Smooth muscle cell (in vitro differentiated cells): ENCODE results near the gene CCDC83. TPM values are rescaled to one million over a fixed set of nuclear protein-coding genes. Genes with fewer than 3 reads are reported as not detected.
A peak's percentile ranks its signal among the peaks of the same experiment; 100 is the strongest.

ENCODE experiments used
- DNase-seq: peaks from one replicate; lab custom pipeline; 2025; ENCODE audit not compliant: unreplicated experiment; lab: John Stamatoyannopoulos, UW
- H2AFZ ChIP-seq: fragments of 200-600 bp; sonication (generic); 2 replicates; pipeline ENCODE4 v1.6.0; 2016; ENCODE audit warnings: antibody characterized with exemption, low read depth, mild to moderate bottlenecking
- H3F3A ChIP-seq: fragments of 200-600 bp; sonication (generic); 2 replicates; pipeline ENCODE4 v1.6.0; 2017; ENCODE audit warnings: antibody characterized with exemption, low read depth
- H3K27ac ChIP-seq: fragments of 200-600 bp; sonication (generic); 2 replicates; pipeline ENCODE4 v1.5.1; 2016; ENCODE audit warnings: low read depth, mild to moderate bottlenecking
- H3K27me3 ChIP-seq: fragments of 200-600 bp; sonication (generic); 2 replicates; pipeline ENCODE4 v1.6.1; 2016; ENCODE audit warnings: low read depth, mild to moderate bottlenecking
- H3K36me3 ChIP-seq: fragments of 200-600 bp; sonication (generic); 2 replicates; pipeline ENCODE4 v1.5.1; 2016; ENCODE audit warnings: low read depth
- H3K4me1 ChIP-seq: fragments of 200-600 bp; sonication (generic); 2 replicates; pipeline ENCODE4 v1.5.1; 2016; ENCODE audit warnings: low read depth
- H3K4me2 ChIP-seq: fragments of 200-600 bp; sonication (generic); 2 replicates; pipeline ENCODE4 v1.6.0; 2016; ENCODE audit warnings: mild to moderate bottlenecking
- H3K4me3 ChIP-seq: fragments of 200-600 bp; sonication (generic); 2 replicates; pipeline ENCODE4 v1.5.1; 2016; ENCODE audit warnings: mild to moderate bottlenecking
- H3K79me2 ChIP-seq: fragments of 200-600 bp; sonication (generic); 2 replicates; pipeline ENCODE4 v1.6.0; 2016; ENCODE audit warnings: low read depth, mild to moderate bottlenecking
- H3K9ac ChIP-seq: fragments of 200-600 bp; sonication (generic); 2 replicates; pipeline ENCODE4 v1.6.0; 2016; ENCODE audit warnings: low read depth
- H3K9me3 ChIP-seq: fragments of 200-600 bp; sonication (generic); replicated peaks from 2 replicates; pipeline ENCODE4 v1.5.1; 2016; ENCODE audit warnings: low read depth
- H4K20me1 ChIP-seq: fragments of 200-600 bp; sonication (generic); 2 replicates; pipeline ENCODE4 v1.6.0; 2016; ENCODE audit warnings: low read depth
- WGBS: methylation state at CpG from one replicate; pipeline ENCODE4 v1.1.7; 2016; ENCODE audit warnings: low lambda C conversion rate; 5-methylcytosine and 5-hydroxymethylcytosine counted together
- polyA plus RNA-seq: library from polyadenylated mRNA; unstranded; fragments of >200 nt; fragmentation: Nextera tagmentation; extraction: Ambion mirVana; gene quantifications from 2 replicates; pipeline ENCODE4 v1.2.1, GENCODE V29; 2016
- total RNA-seq: library from RNA; depleted of rRNA; stranded (reverse); fragments of >200 nt; gene quantifications from 2 replicates; pipeline ENCODE4 v1.2.3, GENCODE V29; 2014
- TF ChIP-seq, protein P1 (sequence below): fragments of 200-600 bp; sonication (generic); IDR thresholded peaks from 2 replicates; pipeline ENCODE4 v1.5.1; 2017; ENCODE audit warnings: borderline replicate concordance, mild to moderate bottlenecking, antibody characterized with exemption; ENCODE audit not compliant: insufficient read depth, poor library complexity, severe bottlenecking

The CCDC83 gene
- total and polyA plus RNA-seq, 2 experiments from 2014 or later: not detected

DNA sequence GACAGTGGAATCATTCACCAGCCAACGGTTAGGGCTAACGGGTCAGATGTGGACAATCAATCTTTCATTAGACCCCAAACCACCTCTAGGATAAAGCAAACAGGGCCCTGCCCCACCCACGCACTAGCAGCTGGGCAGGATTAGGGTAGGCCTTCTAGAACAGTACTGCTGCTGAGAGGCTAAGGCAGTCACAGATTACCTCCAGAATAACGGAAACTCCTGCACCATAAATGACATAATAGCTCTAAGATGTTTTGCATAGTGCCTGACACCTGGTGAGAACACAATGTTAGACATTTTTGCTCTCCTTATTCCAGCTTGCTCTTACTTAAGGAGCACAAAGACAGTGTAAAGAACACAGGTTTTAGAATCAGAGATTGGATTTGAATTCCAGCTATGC lies 46.0 kb upstream of the CCDC83 start:
- no peaks in the 10 kb centered on the region for H3F3A ChIP-seq
- DNase-seq: no peak
- no peak overlapping the region for H3K27ac ChIP-seq
- H3K9me3 ChIP-seq: no peaks in the 10 kb centered on the region
- H3K4me1 ChIP-seq: peaks cover 8% of the 10 kb centered on the region
- TF ChIP-seq, protein P1, sequence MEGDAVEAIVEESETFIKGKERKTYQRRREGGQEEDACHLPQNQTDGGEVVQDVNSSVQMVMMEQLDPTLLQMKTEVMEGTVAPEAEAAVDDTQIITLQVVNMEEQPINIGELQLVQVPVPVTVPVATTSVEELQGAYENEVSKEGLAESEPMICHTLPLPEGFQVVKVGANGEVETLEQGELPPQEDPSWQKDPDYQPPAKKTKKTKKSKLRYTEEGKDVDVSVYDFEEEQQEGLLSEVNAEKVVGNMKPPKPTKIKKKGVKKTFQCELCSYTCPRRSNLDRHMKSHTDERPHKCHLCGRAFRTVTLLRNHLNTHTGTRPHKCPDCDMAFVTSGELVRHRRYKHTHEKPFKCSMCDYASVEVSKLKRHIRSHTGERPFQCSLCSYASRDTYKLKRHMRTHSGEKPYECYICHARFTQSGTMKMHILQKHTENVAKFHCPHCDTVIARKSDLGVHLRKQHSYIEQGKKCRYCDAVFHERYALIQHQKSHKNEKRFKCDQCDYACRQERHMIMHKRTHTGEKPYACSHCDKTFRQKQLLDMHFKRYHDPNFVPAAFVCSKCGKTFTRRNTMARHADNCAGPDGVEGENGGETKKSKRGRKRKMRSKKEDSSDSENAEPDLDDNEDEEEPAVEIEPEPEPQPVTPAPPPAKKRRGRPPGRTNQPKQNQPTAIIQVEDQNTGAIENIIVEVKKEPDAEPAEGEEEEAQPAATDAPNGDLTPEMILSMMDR: no peak
- H3K79me2 ChIP-seq: no peaks in the 10 kb centered on the region
- H3K4me2 ChIP-seq: peak overlapping the region; percentile 96
- H2AFZ ChIP-seq: no peak overlapping the region
- no peaks in the 10 kb centered on the region for H4K20me1 ChIP-seq
- 74% methylated on average over 4 of the region's 4 CpGs for WGBS
- H3K36me3 ChIP-seq: no peaks in the 10 kb centered on the region
- H3K9ac ChIP-seq: no peak overlapping the region
- H3K27me3 ChIP-seq: peaks cover 7% of the 10 kb centered on the region
- no peak overlapping the region for H3K4me3 ChIP-seq

DNA sequence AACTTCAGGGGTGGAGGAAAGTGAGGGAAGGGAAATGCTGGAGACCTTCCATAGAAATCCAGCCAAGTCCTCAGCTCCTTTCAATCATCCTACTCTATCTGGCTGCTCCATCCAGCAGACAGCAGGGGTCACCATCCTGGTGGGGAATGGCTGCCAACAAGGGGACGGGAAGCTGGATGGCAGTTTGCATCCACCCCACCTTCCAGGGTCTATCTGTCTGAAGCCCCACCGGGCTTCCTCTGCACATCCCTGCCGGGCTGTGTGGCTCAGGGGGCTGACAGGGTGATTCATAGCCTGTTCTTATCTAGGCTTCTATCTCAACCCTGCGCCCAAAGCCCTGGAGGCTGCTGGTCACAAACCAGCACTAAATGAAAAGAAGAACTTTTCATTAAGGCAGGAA lies 45.3 kb upstream of the CCDC83 start:
- Histone ChIP-seq H3F3A (no peaks in the 10 kb centered on the region), H4K20me1 (no peaks in the 10 kb centered on the region), H3K4me2 (peak overlapping the region; percentile 96), H3K79me2 (no peaks in the 10 kb centered on the region), H2AFZ (no peak overlapping the region), H3K27me3 (peaks cover 7% of the 10 kb centered on the region), H3K4me1 (peaks cover 8% of the 10 kb centered on the region), H3K9ac (no peak overlapping the region), H3K4me3 (peak overlapping the region; percentile 64), H3K36me3 (no peaks in the 10 kb centered on the region), H3K9me3 (no peaks in the 10 kb centered on the region), H3K27ac (no peak overlapping the region)
- TF ChIP-seq, protein P1: no peak
- no peak for DNase-seq
- 12% methylated on average over 4 of the region's 4 CpGs for WGBS

DNA sequence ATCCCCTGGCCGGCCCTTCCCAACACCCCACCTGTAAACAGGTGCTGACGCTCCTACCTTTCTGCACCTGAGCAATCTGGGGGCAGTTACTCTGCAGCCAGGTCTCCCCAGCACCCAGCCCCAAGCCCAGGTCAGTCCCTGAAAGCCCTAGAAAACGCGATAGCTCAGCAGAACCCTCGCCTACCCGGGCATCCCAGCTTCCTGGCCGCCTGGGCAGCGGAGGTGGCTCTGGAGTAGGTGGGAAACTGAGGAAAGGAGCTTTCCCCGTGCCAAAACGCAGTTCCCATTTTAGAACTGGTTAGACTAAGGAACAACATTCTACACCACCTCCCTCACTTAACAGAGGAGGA lies 44.7 kb upstream of the CCDC83 start:
- H3K4me2 ChIP-seq: peak overlapping the region; percentile 96
- no peaks in the 10 kb centered on the region for H3K9me3 ChIP-seq
- no peaks in the 10 kb centered on the region for H3K79me2 ChIP-seq
- H3K27ac ChIP-seq: no peak overlapping the region
- H3F3A ChIP-seq: no peaks in the 10 kb centered on the region
- H3K4me1 ChIP-seq: peaks cover 8% of the 10 kb centered on the region
- TF ChIP-seq, protein P1: no peak
- no peaks in the 10 kb centered on the region for H4K20me1 ChIP-seq
- DNase-seq: no peak
- peak overlapping the region; percentile 64 for H3K4me3 ChIP-seq
- H3K9ac ChIP-seq: no peak overlapping the region
- peaks cover 7% of the 10 kb centered on the region for H3K27me3 ChIP-seq
- WGBS: 3% methylated on average over 10 of the region's 10 CpGs
- H3K36me3 ChIP-seq: no peaks in the 10 kb centered on the region
- peak overlapping the region; percentile 79 for H2AFZ ChIP-seq

DNA sequence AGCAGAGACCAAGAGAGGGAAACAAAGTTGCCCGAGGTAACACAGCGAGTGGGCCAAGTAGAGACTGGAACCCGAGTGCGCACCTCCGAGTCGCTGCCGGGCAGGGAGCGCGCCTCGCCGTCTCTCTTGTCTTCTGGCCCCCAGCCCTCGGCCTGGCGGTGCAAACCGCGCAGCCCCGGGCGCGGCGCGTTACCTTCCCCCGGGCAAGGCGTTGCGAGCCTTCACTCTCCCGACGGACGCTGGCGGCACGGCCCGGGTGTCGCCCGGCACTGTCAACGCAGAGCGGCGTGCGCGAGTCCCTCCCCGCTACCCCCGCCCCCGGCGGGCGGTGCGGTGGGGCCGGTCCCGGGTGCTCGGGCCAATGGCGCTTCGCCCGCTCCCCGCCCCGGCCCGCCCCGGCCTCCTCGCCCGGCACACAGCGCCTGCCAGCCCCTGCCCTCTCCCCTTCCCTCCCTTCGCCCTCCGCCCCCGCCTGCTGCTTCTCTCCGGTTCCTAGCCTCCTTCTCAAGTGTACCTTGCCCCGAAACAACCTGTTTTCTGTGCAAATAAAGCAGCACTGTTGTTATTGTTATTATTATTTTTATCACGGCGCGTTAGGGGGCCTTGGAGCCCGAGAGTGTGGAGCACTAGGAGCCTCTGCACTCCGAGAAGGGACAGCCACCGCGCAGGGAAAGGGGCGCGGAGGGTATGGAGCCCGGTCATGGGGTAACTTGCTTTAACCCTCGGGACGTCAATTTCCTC lies 44.1 kb upstream of the CCDC83 start, which contains the start of gene SYTL2:
SYTL2 (minus strand) TSS at position 271 of the 741 bp plus-strand sequence. CDS start 53,416 bp downstream, outside the sequence.
- Histone ChIP-seq H3K4me1 (peaks cover 8% of the 10 kb centered on the region), H3K9me3 (no peaks in the 10 kb centered on the region), H3K4me2 (peak within 1 kb of the TSS; percentile 96), H3K9ac (no peak within 1 kb of the TSS), H3K79me2 (no peaks in the 10 kb centered on the region), H3K27me3 (peaks cover 7% of the 10 kb centered on the region), H3K4me3 (peak within 1 kb of the TSS; percentile 64), H2AFZ (peak within 1 kb of the TSS; percentile 79), H3K27ac (no peak within 1 kb of the TSS), H4K20me1 (no peaks in the 10 kb centered on the region), H3F3A (no peaks in the 10 kb centered on the region), H3K36me3 (no peaks in the 10 kb centered on the region)
- WGBS: 1% methylated on average over 46 of the region's 72 CpGs
- DNase-seq: peak; percentile 18
- TF ChIP-seq, protein P1: no peak
